Hematopoietic multipotent progenitor cell treated with erythropoietin and hydrocortisone succinate and interleukin-3 and kit ligand, for 6 days (in vitro differentiated cells): ENCODE data around the gene COPS9.
A peak's percentile ranks its signal among the peaks of the same experiment; 100 is the strongest.

Source experiments
- DNase-seq: peaks from one replicate; pipeline ENCODE4 v3.0.0-alpha.2; 2015

COPS9 gene

GRCh38 chr2:240147382-240147781 is 11.3 kb upstream of the COPS9 start:
- DNase-seq: no peak

- DNase-seq: no peak
Observed at GRCh38 chr2:240146627-240147278, 10.6 kb upstream of the COPS9 start.

GRCh38 chr2:240146141-240146561 is 10.0 kb upstream of the COPS9 start:
- DNase-seq: no peak

- DNase-seq: no peak
Observed at GRCh38 chr2:240145461-240145860, 9.4 kb upstream of the COPS9 start.

- DNase-seq: no peak
Observed at GRCh38 chr2:240144649-240145261, 8.7 kb upstream of the COPS9 start.

GRCh38 chr2:240143801-240144648 is 7.9 kb upstream of the COPS9 start:
- DNase-seq: peak; percentile 76

- no peak for DNase-seq
Observed at GRCh38 chr2:240143276-240143675, 7.2 kb upstream of the COPS9 start.

GRCh38 chr2:240142859-240143258 is 6.8 kb upstream of the COPS9 start:
- DNase-seq: no peak

- DNase-seq: no peak
Observed at GRCh38 chr2:240142256-240142775, 6.2 kb upstream of the COPS9 start.

GRCh38 chr2:240141736-240142135 is 5.6 kb upstream of the COPS9 start:
- no peak for DNase-seq

- no peak for DNase-seq
Observed at GRCh38 chr2:240140920-240141319, 4.8 kb upstream of the COPS9 start.

GRCh38 chr2:240140511-240140910 is 4.4 kb upstream of the COPS9 start, which contains the start of gene OTOS:
Gene OTOS (minus strand): TSS chr2:240140658. CDS start chr2:240140326, 332 bp downstream.
- DNase-seq: no peak

- no peak for DNase-seq
Observed at GRCh38 chr2:240139666-240140393, 3.7 kb upstream of the COPS9 start.

- no peak for DNase-seq
Observed at GRCh38 chr2:240139011-240139441, 2.9 kb upstream of the COPS9 start.

- no peak for DNase-seq
Observed at GRCh38 chr2:240138254-240138984, 2.3 kb upstream of the COPS9 start.

GRCh38 chr2:240137596-240138253 is 1.6 kb upstream of the COPS9 start:
- no peak for DNase-seq

GRCh38 chr2:240136671-240137292 is 677 bp upstream of the COPS9 start:
- DNase-seq: peak; percentile 37

GRCh38 chr2:240135706-240136012 is 446 bp downstream of the COPS9 start:
- peak; percentile 29 for DNase-seq

- DNase-seq: peak; percentile 11
Observed at GRCh38 chr2:240134956-240135520, 1.1 kb downstream of the COPS9 start.

GRCh38 chr2:240134466-240134865 is 1.6 kb downstream of the COPS9 start:
- DNase-seq: no peak

- DNase-seq: no peak
Observed at GRCh38 chr2:240133401-240133800, 2.7 kb downstream of the COPS9 start.
